Sigmoid colon (tissue), 4 donors: Measurements from ENCODE around the gene PIGQ.

Experiments used
- POLR2AphosphoS5 ChIP-seq, 4 donors: sonication (generic); formaldehyde crosslinking; IDR thresholded peaks; one replicate each; pipeline ENCODE4 v1.6.1; 2017; ENCODE audit warnings: antibody characterized with exemption in 4 of 4
- TF ChIP-seq, protein P1 (sequence below), 4 experiments: fragments of 450-650 bp in 3 of 4; fragments of 200-600 bp in 1 of 4; IDR thresholded peaks; one replicate each; pipeline ENCODE4 v1.5.1; 2016 to 2019; ENCODE audit warnings: antibody characterized with exemption in 4 of 4, mild to moderate bottlenecking in 3 of 4, moderate library complexity in 2 of 4

DNA sequence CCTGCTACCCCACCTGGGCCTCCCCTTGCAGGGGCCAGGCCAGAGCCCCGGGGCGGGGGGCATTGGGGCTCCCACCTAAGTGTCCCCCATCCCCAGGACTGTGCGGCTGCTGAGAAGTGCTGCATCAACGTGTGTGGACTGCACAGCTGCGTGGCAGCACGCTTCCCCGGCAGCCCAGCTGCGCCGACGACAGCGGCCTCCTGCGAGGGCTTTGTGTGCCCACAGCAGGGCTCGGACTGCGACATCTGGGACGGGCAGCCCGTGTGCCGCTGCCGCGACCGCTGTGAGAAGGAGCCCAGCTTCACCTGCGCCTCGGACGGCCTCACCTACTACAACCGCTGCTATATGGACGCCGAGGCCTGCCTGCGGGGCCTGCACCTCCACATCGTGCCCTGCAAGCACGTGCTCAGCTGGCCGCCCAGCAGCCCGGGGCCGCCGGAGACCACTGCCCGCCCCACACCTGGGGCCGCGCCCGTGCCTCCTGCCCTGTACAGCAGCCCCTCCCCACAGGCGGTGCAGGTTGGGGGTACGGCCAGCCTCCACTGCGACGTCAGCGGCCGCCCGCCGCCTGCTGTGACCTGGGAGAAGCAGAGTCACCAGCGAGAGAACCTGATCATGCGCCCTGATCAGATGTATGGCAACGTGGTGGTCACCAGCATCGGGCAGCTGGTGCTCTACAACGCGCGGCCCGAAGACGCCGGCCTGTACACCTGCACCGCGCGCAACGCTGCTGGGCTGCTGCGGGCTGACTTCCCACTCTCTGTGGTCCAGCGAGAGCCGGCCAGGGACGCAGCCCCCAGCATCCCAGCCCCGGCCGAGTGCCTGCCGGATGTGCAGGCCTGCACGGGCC lies 62.9 kb downstream of the PIGQ start:
- TF ChIP-seq, protein P1, sequence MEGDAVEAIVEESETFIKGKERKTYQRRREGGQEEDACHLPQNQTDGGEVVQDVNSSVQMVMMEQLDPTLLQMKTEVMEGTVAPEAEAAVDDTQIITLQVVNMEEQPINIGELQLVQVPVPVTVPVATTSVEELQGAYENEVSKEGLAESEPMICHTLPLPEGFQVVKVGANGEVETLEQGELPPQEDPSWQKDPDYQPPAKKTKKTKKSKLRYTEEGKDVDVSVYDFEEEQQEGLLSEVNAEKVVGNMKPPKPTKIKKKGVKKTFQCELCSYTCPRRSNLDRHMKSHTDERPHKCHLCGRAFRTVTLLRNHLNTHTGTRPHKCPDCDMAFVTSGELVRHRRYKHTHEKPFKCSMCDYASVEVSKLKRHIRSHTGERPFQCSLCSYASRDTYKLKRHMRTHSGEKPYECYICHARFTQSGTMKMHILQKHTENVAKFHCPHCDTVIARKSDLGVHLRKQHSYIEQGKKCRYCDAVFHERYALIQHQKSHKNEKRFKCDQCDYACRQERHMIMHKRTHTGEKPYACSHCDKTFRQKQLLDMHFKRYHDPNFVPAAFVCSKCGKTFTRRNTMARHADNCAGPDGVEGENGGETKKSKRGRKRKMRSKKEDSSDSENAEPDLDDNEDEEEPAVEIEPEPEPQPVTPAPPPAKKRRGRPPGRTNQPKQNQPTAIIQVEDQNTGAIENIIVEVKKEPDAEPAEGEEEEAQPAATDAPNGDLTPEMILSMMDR (IDR thresholded peaks at IDR 0.05), result no peak
- TF ChIP-seq POLR2AphosphoS5 (IDR thresholded peaks at IDR 0.05), result no peak
